ENCODE data around the gene TSLP.

Gene TSLP

DNA sequence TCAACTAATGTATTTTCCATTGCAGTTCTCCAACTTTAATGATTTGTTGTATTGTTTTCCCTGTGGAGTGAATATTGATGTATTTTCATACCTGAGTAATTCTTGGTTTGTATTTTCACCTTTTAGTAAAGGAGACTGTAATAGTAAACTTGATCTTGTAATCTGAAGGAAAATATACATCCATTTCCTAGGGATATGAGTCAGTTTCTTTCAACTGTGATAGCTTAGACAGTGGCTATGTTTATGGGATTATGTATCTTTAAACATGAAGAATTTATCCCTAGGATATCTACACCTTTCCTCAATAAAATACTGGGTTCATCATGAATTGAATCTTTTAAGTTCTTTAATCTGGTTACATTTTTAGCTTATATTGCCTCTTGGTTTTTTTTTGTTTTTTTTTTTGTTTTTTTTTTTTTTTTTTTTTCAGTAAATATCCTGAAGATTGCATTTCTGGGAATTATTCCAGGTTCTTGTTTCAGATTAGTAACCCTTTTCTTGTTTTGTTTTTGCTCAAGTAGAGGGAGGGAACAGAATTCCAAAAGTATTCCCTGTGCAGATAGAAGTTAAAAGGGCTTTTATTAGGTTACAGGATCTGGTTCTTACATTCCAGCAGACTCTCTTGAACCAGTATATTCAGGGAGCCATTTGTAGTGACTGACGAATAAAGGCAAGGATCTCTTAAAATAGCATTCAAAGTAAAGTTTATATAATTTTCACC lies 27.7 kb downstream of the TSLP start:
- no peak for DNase-seq

DNA sequence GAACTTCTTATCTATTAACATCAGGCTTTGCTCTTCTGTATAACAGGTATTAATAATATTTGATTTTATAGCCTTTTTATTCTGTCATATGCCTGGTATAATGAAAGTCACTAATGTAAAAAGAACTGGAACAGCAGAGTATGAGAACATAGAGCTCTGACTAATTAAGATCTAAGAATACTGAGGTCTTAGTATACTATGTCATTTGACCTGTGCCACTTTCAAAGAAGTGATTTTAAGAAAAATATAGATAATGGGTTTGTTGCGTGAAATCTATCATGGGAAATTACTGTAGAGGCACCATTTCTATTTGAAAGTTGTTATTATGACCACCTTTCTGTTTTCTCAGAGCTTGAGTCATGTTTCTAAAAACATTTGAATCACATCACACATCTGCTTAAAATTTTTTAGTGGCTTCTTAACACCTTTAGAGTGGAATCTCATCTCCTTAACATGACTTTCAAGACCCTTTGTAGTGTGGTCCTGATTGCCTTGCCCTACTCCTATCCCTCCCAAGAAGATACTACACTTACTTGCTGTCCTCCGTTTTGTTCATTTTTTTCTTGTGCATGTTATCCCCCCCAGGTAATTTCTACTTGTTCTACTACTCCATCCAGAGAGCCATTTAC lies 34.9 kb downstream of the TSLP start:
- no peak for DNase-seq

DNA sequence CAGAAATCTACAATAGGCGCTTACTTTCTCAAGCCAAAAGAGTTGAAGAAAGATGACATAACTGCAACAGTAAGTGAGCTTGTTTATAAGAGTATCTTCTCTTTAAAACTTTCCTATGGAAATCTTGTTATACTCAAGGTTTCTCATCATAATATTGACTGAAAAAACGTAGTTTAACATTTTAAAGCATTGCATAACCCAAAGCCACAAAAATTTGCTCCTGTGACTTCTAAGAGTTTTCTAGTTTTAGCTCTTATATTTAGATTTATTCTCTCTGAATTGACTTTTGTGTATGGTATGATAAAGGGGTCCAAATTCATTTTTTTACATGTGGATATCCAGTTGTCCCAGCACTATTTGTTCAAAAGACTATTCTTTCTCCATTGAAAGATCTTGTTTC lies 35.9 kb downstream of the TSLP start:
- DNase-seq = no peak

DNA sequence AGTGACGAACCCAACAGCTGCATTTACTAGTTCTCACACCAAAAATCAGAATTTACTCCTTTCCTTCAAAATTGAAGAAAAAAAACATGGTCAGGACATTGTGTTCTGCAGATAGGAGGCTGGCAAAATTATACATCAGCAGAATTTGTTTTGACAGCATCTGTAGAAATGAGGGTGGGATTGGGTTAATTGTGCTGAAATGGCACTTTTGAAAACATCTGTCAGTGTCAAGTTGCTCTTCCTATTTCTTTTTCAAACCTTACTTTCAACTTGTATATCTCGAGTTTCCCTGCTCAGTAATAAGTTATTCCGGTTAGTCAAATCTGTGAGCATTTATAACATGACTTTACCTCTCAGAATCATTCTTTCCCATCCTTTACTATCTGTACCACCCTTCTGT lies 40.4 kb downstream of the TSLP start:
- DNase-seq = no peak

DNA sequence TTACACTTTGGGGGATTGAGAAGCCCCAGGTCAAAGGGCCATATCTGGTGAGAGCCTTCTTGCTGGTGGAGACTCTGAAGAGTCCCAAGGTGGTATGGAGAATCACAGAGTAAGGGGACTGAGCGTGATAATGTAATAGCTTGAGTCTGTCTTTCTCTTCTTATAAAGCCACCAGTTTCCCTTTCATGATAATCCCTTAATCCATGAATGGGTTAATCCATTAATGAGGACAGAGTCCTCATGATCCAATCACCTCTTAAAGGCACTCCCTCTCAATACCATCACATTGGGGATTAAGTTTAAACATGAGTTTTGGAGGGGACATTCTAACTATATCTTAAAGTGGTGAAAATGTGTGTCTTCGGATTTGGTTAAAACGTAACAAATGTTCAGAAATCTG lies 42.2 kb downstream of the TSLP start:
- no peak for DNase-seq

DNA sequence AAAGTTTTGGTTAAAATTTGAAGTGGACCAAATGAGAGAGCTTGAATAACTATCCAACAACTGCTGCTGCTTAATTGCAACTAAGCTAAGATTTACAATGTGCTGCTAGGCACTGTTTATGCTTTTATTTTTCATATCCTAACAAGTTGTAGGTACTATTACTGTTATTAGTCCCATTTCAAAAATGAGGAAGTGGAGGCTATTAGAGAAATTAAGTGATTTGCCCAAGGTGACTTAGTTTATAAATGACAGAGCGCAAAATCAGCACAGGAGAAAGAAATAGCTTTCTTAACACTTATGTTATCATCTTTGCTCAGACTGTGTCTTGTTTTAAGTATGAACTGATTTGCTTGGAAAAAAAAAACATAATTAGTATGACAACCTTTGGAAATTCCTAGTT lies 43.7 kb downstream of the TSLP start:
- DNase-seq = no peak

DNA sequence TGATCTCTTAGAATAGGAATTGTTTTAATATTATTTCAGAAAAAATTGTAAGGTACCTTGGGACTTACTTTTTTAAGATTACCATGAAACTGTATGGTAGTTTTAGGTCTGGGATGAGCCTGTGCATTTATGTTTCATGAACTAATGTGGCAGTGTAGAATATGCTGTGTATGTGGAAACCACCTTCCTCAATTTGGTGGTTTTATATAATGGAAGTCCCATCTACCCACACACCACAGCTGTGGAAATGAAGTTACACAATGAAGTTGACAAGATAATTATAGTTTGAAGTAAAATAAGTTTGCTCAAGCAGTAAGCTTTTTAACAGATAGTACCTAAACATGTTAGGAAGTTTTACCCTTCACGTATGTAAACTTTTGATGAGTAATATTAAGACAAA lies 45.0 kb downstream of the TSLP start:
- no peak for DNase-seq

DNA sequence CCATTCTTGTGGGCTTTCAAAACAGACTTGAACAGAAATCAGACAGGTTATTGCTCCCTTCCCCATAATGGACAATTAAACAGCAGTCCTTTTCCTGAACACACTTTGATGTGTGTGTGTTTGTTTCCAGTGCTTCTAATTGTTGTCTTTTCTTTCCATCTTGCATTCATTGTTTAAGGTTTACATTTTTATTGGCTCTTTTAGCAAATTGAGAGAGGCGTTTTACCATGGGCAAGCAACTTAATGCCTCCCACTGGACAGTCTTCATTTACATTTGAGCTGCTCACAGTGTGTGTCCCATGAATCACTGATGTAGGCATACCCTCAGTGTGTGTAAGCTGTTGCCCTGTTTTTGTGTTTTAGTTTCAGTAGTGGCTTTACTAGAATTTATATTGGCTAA lies 45.6 kb downstream of the TSLP start:
- no peak for DNase-seq

DNA sequence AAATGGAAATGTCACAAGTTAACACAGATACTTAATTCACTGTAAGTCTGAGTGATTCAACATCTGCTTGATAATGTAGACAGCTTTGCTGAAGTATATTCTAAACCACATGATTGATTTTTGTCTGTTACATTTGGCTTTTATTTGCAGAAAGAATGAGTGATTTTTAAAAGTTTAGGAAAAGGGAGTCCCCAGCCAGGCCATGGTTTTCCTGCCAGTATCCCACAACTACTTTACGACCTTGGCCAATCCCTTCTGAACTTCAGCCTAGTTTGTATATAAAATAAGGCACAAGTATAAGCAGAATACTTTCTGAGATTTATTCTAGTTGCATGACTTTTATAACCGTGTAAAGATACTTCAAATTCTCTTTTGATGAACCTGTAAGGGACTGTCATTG lies 47.7 kb downstream of the TSLP start:
- no peak for DNase-seq

DNA sequence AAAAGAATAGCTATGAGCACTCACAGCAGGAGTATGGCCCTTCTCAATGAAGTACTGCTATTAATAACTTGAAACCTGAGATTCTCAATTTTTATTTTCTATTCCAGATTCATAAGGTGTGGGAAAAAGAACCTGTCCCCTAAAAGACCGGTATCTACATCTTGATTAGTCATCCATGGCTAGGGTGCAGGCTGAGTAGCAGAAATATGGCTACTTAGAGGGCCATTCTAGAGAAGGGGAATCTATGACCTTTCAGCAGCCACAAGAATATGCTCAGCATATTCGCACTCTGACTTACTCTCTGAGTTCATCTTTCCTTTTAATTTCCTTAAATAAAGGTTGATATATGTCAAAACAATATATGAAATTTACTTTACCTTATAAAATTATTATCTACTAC lies 48.3 kb downstream of the TSLP start:
- no peak for DNase-seq

DNA sequence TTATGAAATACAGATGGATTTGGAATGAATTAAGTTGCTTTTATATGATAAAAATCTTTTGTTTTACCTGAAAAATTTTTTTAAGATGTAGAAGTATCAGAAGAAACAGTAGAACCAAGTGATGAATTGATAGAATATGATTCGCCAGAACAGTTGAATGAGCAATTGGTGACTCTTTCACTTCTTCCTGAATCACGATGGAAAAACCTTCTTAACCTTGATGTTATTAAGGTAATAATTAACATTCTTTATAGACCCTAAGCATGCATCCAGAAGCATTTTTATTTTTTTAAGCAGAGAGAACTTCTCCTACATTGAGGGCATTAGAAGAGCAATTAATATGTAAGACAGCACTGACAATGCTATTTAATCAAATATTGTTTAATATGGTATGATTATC lies 49.4 kb downstream of the TSLP start:
- no peak for DNase-seq

DNA sequence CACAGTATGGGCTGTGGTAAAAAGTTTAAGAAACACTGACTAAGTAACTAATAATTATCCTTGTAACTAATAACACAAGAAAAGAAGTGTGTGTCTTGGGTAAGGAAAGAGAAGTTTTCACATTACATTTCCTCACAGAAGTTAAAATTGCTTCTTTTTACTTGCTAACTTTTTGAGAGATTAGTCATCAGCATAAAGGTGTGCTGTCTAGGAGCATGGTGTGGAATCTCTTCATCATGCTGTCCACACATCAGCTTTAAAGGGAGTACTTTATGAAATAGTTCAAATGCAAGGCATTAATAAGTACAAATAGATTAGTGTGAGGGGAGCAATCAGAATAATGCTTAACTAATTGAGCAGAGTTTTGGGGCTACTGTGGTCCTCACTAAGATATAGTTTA lies 50.4 kb downstream of the TSLP start:
- DNase-seq = no peak

DNA sequence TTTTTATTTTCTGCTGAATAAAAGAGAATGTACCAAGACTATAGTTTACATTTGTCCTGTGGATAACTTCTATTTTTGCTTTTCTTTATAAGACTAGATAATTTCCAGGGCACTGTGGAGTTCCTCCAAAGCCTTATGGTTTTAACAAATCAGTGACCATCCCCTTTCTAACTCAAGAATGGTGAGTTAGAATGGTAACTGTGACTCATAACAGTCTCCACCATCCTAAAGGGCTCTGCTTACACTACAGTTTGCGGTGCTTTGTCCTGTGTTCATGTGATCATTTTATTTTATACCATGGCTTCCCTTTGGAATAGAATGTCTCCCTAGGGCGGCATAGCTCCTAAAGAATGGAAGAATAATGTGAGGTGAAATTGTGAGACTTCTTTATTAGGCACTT lies 50.9 kb downstream of the TSLP start:
- DNase-seq = no peak

DNA sequence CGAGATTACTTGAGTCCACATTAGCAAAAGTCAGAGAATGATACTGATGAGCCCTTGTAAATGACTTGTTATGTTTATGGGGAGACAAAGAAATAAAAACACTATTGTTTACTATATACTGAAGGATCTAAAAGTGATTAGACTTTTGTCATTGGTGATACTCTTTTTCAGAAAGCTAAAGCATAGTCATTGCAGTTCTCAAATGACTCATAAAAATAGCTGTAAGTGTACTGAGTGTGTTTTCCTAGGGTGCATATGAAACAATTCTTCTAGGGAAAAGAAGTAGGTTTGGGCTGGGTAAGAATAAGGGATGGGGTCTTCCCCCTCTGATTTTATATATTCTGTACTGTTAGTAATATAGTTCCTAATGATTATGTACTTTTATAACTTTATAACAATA lies 53.3 kb downstream of the TSLP start:
- no peak for DNase-seq

DNA sequence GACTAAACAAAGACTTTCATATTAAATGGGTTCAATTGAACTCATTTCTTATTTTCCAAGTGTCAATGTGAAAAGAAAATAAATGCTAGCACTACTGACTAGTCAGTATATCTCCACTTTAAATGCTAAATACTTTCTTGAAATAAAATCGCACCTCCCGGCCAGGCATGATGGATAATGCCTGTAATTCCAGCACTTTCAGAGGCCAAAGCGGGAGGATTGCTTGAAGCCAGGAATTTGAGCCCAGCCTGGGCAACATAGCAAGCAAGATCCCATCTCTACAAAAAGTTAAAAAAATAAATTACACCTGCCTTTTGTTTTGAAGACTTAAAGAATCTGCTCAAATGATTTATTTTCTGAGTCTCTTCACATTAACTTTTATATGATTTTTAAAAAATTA lies 55.4 kb downstream of the TSLP start:
- DNase-seq = no peak

All from SHP77 treated with DMSO at 0.1 percent for 48 hours (cell line).